HG03378 (cell line): ENCODE results near the gene PRR23C.

Experiments used
- ATAC-seq: cut with Tn5 transposase; IDR thresholded peaks from one replicate; pipeline ENCODE4 v1.9.1; 2021; ENCODE audit warnings: mild to moderate bottlenecking, moderate library complexity; ENCODE audit not compliant: unreplicated experiment

PRR23C gene

GRCh38 chr3:139005356-139005993 is 39.2 kb downstream of the PRR23C start:
- no peak for ATAC-seq

GRCh38 chr3:138995706-138996105 is 49.0 kb downstream of the PRR23C start:
- ATAC-seq, result no peak
